ENCODE measurements around the gene TNPO1.

Gene TNPO1

GRCh38 chr5:72849546-72849945 lies 33.1 kb downstream of the TNPO1 start:
- DNase-seq (ENCODE audit: insufficient read length, low spot score) (no peak), FAIRE-seq (no peak)

- DNase-seq (ENCODE audit: insufficient read length, low spot score) (no peak), FAIRE-seq (no peak)
These were observed 33.7 kb downstream of the TNPO1 start for GRCh38 chr5:72850113-72850512.

GRCh38 chr5:72852356-72852755 lies 35.9 kb downstream of the TNPO1 start:
- DNase-seq (ENCODE audit: insufficient read length, low spot score) = no peak
- FAIRE-seq = no peak

GRCh38 chr5:72854419-72854818 lies 38.0 kb downstream of the TNPO1 start:
- FAIRE-seq = no peak
- DNase-seq (ENCODE audit: insufficient read length, low spot score) = no peak

- no peak for DNase-seq (ENCODE audit: insufficient read length, low spot score)
- FAIRE-seq = no peak
These were observed 39.4 kb downstream of the TNPO1 start for GRCh38 chr5:72855821-72856220.

GRCh38 chr5:72857396-72857795 lies 40.9 kb downstream of the TNPO1 start:
- no peak for DNase-seq (ENCODE audit: insufficient read length, low spot score)
- FAIRE-seq = no peak

- FAIRE-seq (no peak), DNase-seq (ENCODE audit: insufficient read length, low spot score) (no peak)
These were observed 42.7 kb downstream of the TNPO1 start for GRCh38 chr5:72859127-72859526.

GRCh38 chr5:72860499-72860898 lies 44.0 kb downstream of the TNPO1 start:
- FAIRE-seq (no peak), DNase-seq (ENCODE audit: insufficient read length, low spot score) (no peak)

- no peak for FAIRE-seq
- no peak for DNase-seq (ENCODE audit: insufficient read length, low spot score)
These were observed 55.0 kb downstream of the TNPO1 start for GRCh38 chr5:72871366-72872024.

- DNase-seq (ENCODE audit: insufficient read length, low spot score) (no peak), FAIRE-seq (no peak)
These were observed 62.4 kb downstream of the TNPO1 start for GRCh38 chr5:72878854-72879253.

- no peak for DNase-seq (ENCODE audit: insufficient read length, low spot score)
- no peak for FAIRE-seq
These were observed 66.5 kb downstream of the TNPO1 start for GRCh38 chr5:72882989-72883388.

GRCh38 chr5:72883850-72884249 lies 67.4 kb downstream of the TNPO1 start:
- no peak for FAIRE-seq
- no peak for DNase-seq (ENCODE audit: insufficient read length, low spot score)

- no peak for DNase-seq (ENCODE audit: insufficient read length, low spot score)
- FAIRE-seq = no peak
These were observed 68.4 kb downstream of the TNPO1 start for GRCh38 chr5:72884892-72885291.

GRCh38 chr5:72885824-72886223 lies 69.4 kb downstream of the TNPO1 start:
- FAIRE-seq = no peak
- no peak for DNase-seq (ENCODE audit: insufficient read length, low spot score)

- DNase-seq (ENCODE audit: insufficient read length, low spot score) (no peak), FAIRE-seq (no peak)
These were observed 72.1 kb downstream of the TNPO1 start for GRCh38 chr5:72888595-72888994.

GRCh38 chr5:72889324-72889723 lies 72.9 kb downstream of the TNPO1 start:
- FAIRE-seq (no peak), DNase-seq (ENCODE audit: insufficient read length, low spot score) (no peak)

- no peak for FAIRE-seq
These were observed 76.4 kb downstream of the TNPO1 start for GRCh38 chr5:72892846-72893245.

GRCh38 chr5:72895758-72896157 lies 79.3 kb downstream of the TNPO1 start:
- FAIRE-seq (no peak), DNase-seq (ENCODE audit: insufficient read length, low spot score) (no peak)

More at GRCh38 chr5:72892846-72893245, 76.4 kb downstream of the TNPO1 start:
- no peak for DNase-seq (ENCODE audit: insufficient read length, low spot score)

- FAIRE-seq = no peak
- no peak for DNase-seq (ENCODE audit: insufficient read length, low spot score)
These were observed 90.3 kb downstream of the TNPO1 start for GRCh38 chr5:72906806-72907205.

GRCh38 chr5:72908664-72909063 lies 92.2 kb downstream of the TNPO1 start:
- no peak for DNase-seq (ENCODE audit: insufficient read length, low spot score)
- no peak for FAIRE-seq

- FAIRE-seq = no peak
- DNase-seq (ENCODE audit: insufficient read length, low spot score) = no peak
These were observed 100.9 kb downstream of the TNPO1 start for GRCh38 chr5:72917371-72917776.

- peak; percentile 59 for DNase-seq (ENCODE audit: insufficient read length, low spot score)
- no peak for FAIRE-seq
These were observed 104.4 kb downstream of the TNPO1 start for GRCh38 chr5:72920690-72921502.
